Lower leg skin (tissue), 4 donors: ENCODE results near the gene GABRG1. TPM values are rescaled to one million over a fixed set of nuclear protein-coding genes. Genes with fewer than 3 reads are reported as not detected.

ENCODE experiments used
- DNase-seq, 2 donors: peaks; one replicate each; pipeline ENCODE4 v3.0.0-alpha.2; 2019; ENCODE audit warnings: low spot score in 2 of 2
- H3K4me3 ChIP-seq: fragments of 200-600 bp; sonication (generic); 2 replicates; pipeline ENCODE4 v1.5.1; 2017; ENCODE audit warnings: mild to moderate bottlenecking, low read depth; ENCODE audit not compliant: poor library complexity, severe bottlenecking
- CTCF ChIP-seq, 3 donors: fragments of 450-650 bp; IDR thresholded peaks; one replicate each; pipeline ENCODE4 v1.5.1; 2016; ENCODE audit warnings: antibody characterized with exemption in 3 of 3, mild to moderate bottlenecking in 3 of 3, moderate library complexity in 2 of 3
- POLR2A ChIP-seq, 2 donors: fragments of 450-650 bp; IDR thresholded peaks; one replicate each; pipeline ENCODE4 v1.6.1; 2016 to 2017; ENCODE audit warnings: antibody characterized with exemption in 2 of 2, mild to moderate bottlenecking in 1 of 2, moderate library complexity in 1 of 2
- WGBS, 2 donors: methylation state at CpG; one replicate each; pipeline ENCODE4 v1.1.5; 2018; 5-methylcytosine and 5-hydroxymethylcytosine counted together
- intact Hi-C: fragments of 100-400 bp; cut with DNase I; formaldehyde crosslinking; loops from one replicate; pipeline ENCODE4 v1.15.0; 2023; ENCODE audit warnings: low total_unique reads
- total RNA-seq, 4 donors: library from RNA; depleted of rRNA; stranded (reverse); fragments of >200 nt; gene quantifications; one replicate each; pipeline ENCODE4 v1.1.0, GENCODE V29; 2016

The GABRG1 gene
- total RNA-seq, 4 donors from 2014 or later, result not detected

- intact Hi-C loops, result no loop called here
- H3K4me3 ChIP-seq, result no peak overlapping the region
- DNase-seq, result no peak
- TF ChIP-seq CTCF (IDR thresholded peaks at IDR 0.05), result no peak
- TF ChIP-seq POLR2A (IDR thresholded peaks at IDR 0.05), result no peak
Observed at GRCh38 chr4:46081248-46081647, 42.6 kb downstream of the GABRG1 start.

- TF ChIP-seq POLR2A (IDR thresholded peaks at IDR 0.05), result no peak
- no peak for TF ChIP-seq CTCF (IDR thresholded peaks at IDR 0.05)
- no peak overlapping the region for H3K4me3 ChIP-seq
- intact Hi-C loops, result no loop called here
- no peak for DNase-seq
Observed at GRCh38 chr4:46073778-46074177, 50.1 kb downstream of the GABRG1 start.

DNA sequence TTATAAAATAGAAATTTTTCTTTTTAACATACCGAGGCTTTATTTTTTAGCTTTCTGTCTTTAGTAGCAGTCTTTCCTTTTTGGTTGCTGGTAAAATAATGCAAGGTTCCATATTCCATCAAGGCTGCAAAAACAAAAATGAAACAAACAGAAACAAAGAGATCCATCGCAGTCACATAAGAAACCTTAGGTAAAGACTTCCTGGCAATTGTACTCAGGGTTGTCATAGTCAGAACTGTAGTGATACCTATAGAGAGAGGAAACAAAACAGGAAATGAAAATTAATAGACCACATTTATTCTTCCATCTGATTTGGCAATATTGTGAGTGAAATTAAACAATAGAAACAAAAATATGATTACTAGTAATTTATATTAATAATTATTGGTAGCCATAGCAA is 72.5 kb downstream of the GABRG1 start:
- DNase-seq, result no peak
- TF ChIP-seq CTCF (IDR thresholded peaks at IDR 0.05), result no peak
- TF ChIP-seq POLR2A (IDR thresholded peaks at IDR 0.05), result no peak
- 79 to 83% methylated on average over 2 of the region's 2 CpGs for WGBS, 2 donors
- no peak overlapping the region for H3K4me3 ChIP-seq
- intact Hi-C loops, result no loop called here

- DNase-seq, result no peak
- H3K4me3 ChIP-seq, result no peak overlapping the region
- no peak for TF ChIP-seq CTCF (IDR thresholded peaks at IDR 0.05)
- TF ChIP-seq POLR2A (IDR thresholded peaks at IDR 0.05), result no peak
- intact Hi-C loops, result no loop called here
- 43 to 48% methylated on average over 1 of the region's 1 CpG for WGBS, 2 donors
Observed at GRCh38 chr4:46032056-46032455, 91.8 kb downstream of the GABRG1 start.

- TF ChIP-seq CTCF (IDR thresholded peaks at IDR 0.05) (no peak), POLR2A (IDR thresholded peaks at IDR 0.05) (no peak)
- no peak overlapping the region for H3K4me3 ChIP-seq
- no peak for DNase-seq
- intact Hi-C loops, result no loop called here
Observed at GRCh38 chr4:46016306-46016705, 107.5 kb downstream of the GABRG1 start.

- intact Hi-C loops, result no loop called here
- H3K4me3 ChIP-seq, result no peak overlapping the region
- TF ChIP-seq CTCF (IDR thresholded peaks at IDR 0.05), result no peak
- TF ChIP-seq POLR2A (IDR thresholded peaks at IDR 0.05), result no peak
- no peak for DNase-seq
Observed at GRCh38 chr4:45992728-45993127, 131.1 kb downstream of the GABRG1 start.
